Measurements from ENCODE around the gene CRNKL1. TPM values are rescaled to one million over a fixed set of nuclear protein-coding genes. Genes with fewer than 3 reads are reported as not detected.

The CRNKL1 gene
- total RNA-seq, 1 donor from 2014 or later, result 22.7 TPM

Other genes starting within 250 kb of the CRNKL1 start
- 56.7 and 75.2 TPM in 2 replicates for gene NAA20, start 35.1 kb downstream of the CRNKL1 start, total RNA-seq
- not detected in 2 replicates for gene CFAP61, start 66 bp upstream of the CRNKL1 start, total RNA-seq